HepG2 (cell line): ENCODE data around the gene PRSS1. TPM values are rescaled to one million over a fixed set of nuclear protein-coding genes. Genes with fewer than 3 reads are reported as not detected.

Experiments
- ATAC-seq: fragments of 200-7000 bp; cut with Tn5 transposase; 3 replicates; pipeline ENCODE4 v1.9.1; 2020; ENCODE audit warnings: mild to moderate bottlenecking, moderate library complexity
- BruUV-seq: library from RNA; stranded (reverse); fragments of 400-500 nt; replicated peaks from 2 replicates; lab custom pipeline; 2021; lab: Mats Ljungman, UMichigan
- CTCF ChIA-PET: fragments of 300-600 bp; formaldehyde crosslinking; extraction: SDS; loops from one replicate; lab custom pipeline; 2021; ENCODE audit warnings: low total read pairs, inconsistent platforms, low intra/inter-chr PET ratio; lab: Yijun Ruan, JAX
- POLR2A ChIA-PET: fragments of 350-600 bp; sonication (Branson Sonifier 250); formaldehyde crosslinking; loops from one replicate; lab custom pipeline; 2020; ENCODE audit warnings: antibody characterized with exemption, inconsistent platforms; lab: Yijun Ruan, JAX
- DNase-seq: peaks from one replicate; pipeline ENCODE4 v3.0.0-alpha.2; 2015; ENCODE audit warnings: low spot score
- FAIRE-seq: peaks from 3 replicates; lab custom pipeline; 2011; peaks lifted over from hg19 to GRCh38; lab: Jason Lieb, UNC
- H2AFZ ChIP-seq: one replicate; pipeline ENCODE4 v1.6.1; 2011; ENCODE audit warnings: low read length, inconsistent platforms
- H3K27ac ChIP-seq: fragments of 300-600 bp; 3 replicates; pipeline ENCODE4 v1.8.0; 2011; ENCODE audit warnings: mixed run types, mild to moderate bottlenecking, mixed read lengths, low read length, inconsistent platforms; ENCODE audit not compliant: insufficient read depth; ENCODE audit errors: extremely low read length
- H3K27me3 ChIP-seq, 2 experiments: fragments of 200-600 bp in 1 of 2; 2 replicates in 1 of 2; 3 replicates in 1 of 2; pipeline versions ENCODE4 v1.6.0 to v1.8.0; 2011; ENCODE audit warnings: low read length in 2 of 2, mild to moderate bottlenecking in 2 of 2, moderate library complexity in 2 of 2, inconsistent platforms in 1 of 2; ENCODE audit not compliant: insufficient read depth in 2 of 2, control insufficient read depth in 1 of 2
- H3K36me3 ChIP-seq, 2 experiments: fragments of 200-600 bp in 1 of 2; replicated peaks in 1 of 2; 2 replicates in 1 of 2; 3 replicates in 1 of 2; pipeline versions ENCODE4 v1.5.1 to v1.8.0; 2011; ENCODE audit warnings: low read length in 2 of 2, inconsistent platforms in 1 of 2; ENCODE audit not compliant: insufficient read depth in 2 of 2, control insufficient read depth in 1 of 2
- H3K4me1 ChIP-seq: 2 replicates; pipeline ENCODE4 v1.5.1; 2012; ENCODE audit warnings: low read length, inconsistent platforms; ENCODE audit not compliant: insufficient read depth
- H3K4me2 ChIP-seq: 2 replicates; pipeline ENCODE4 v1.6.0; 2011; ENCODE audit warnings: low read depth, low read length, inconsistent platforms
- H3K4me3 ChIP-seq, 3 experiments: fragments of 200-600 bp in 1 of 3; sonication (generic), shearing (Covaris generic) in 1 of 3; replicated peaks in 1 of 3; 2 replicates each; pipeline ENCODE4 v1.5.1; 2011 to 2016; ENCODE audit warnings: low read length in 3 of 3, inconsistent platforms in 2 of 3, low read depth in 2 of 3, mild to moderate bottlenecking in 2 of 3, control low read depth in 1 of 3, mixed read lengths in 1 of 3; ENCODE audit not compliant: insufficient read depth in 1 of 3
- H3K79me2 ChIP-seq: one replicate; pipeline ENCODE4 v1.6.1; 2011; ENCODE audit warnings: low read length, inconsistent platforms; ENCODE audit not compliant: insufficient read depth
- H3K9ac ChIP-seq: 2 replicates; pipeline ENCODE4 v1.6.0; 2011; ENCODE audit warnings: mild to moderate bottlenecking, low read depth, low read length, inconsistent platforms; ENCODE audit not compliant: insufficient read depth
- H3K9me3 ChIP-seq: 2 replicates; pipeline ENCODE4 v1.5.1; 2012; ENCODE audit warnings: mild to moderate bottlenecking, low read length
- H4K20me1 ChIP-seq: 2 replicates; pipeline ENCODE4 v1.6.0; 2011; ENCODE audit warnings: inconsistent platforms, mild to moderate bottlenecking, low read length, moderate library complexity; ENCODE audit not compliant: insufficient read depth
- NBN ChIP-seq: fragments of 450-650 bp; conservative IDR thresholded peaks from 2 replicates; pipeline ENCODE4 v1.6.1; 2017
- SMARCC2 ChIP-seq: fragments of 450-650 bp; IDR thresholded peaks from 2 replicates; pipeline ENCODE4 v1.6.1; 2017; ENCODE audit warnings: antibody characterized with exemption, mild to moderate bottlenecking
- U2AF1 ChIP-seq: fragments of 200-400 bp; formaldehyde crosslinking; optimal IDR thresholded peaks from 2 replicates; pipeline ENCODE3; 2017; ENCODE audit warnings: mild to moderate bottlenecking, low read depth, low read length
- ZKSCAN1 ChIP-seq: fragments of 150-350 bp; IDR thresholded peaks from 2 replicates; pipeline ENCODE4 v1.6.1; 2014; ENCODE audit warnings: low read length
- ZNF274 ChIP-seq: sonication (generic); formaldehyde crosslinking; IDR thresholded peaks from 2 replicates; pipeline ENCODE4 v1.5.1; 2020; ENCODE audit warnings: mild to moderate bottlenecking, missing genetic modification reagents
- ZNF460 ChIP-seq: sonication (generic); formaldehyde crosslinking; IDR thresholded peaks from 2 replicates; pipeline ENCODE4 v1.5.1; 2020; ENCODE audit warnings: missing genetic modification reagents, mild to moderate bottlenecking, borderline replicate concordance
- ZNF552 ChIP-seq: sonication (generic); formaldehyde crosslinking; IDR thresholded peaks from 2 replicates; pipeline ENCODE4 v1.9.0; 2022; ENCODE audit warnings: missing genetic modification reagents, mild to moderate bottlenecking, borderline replicate concordance
- ZNF781 ChIP-seq: sonication (generic); formaldehyde crosslinking; IDR thresholded peaks from 2 replicates; pipeline ENCODE4 v1.5.1; 2020; ENCODE audit warnings: borderline replicate concordance, mild to moderate bottlenecking, missing genetic modification reagents; ENCODE audit errors: not compliant biosample characterization
- WGBS: methylation state at CpG from one replicate; pipeline ENCODE4 v1.1.6; 2017; ENCODE audit warnings: low lambda C conversion rate; 5-methylcytosine and 5-hydroxymethylcytosine counted together
- in situ Hi-C: cut with HindIII; loops from 2 replicates; pipeline ENCODE4 v1.10.0; 2017; ENCODE audit warnings: low pct_unique_long_range_greater_than_20kb; ENCODE audit not compliant: extremely low pct_ligation_motif_present
- intact Hi-C: fragments of 100-400 bp; cut with micrococcal nuclease; formaldehyde crosslinking; loops from one replicate; pipeline ENCODE4 v1.10.0; 2022; ENCODE audit not compliant: unreplicated experiment
- polyA plus RNA-seq, 8 experiments: library from polyadenylated mRNA; depleted of rRNA in 3 of 8; stranded (reverse) in 7 of 8; unstranded in 1 of 8; fragments of >200 nt; fragmentation: Illumina TruSeq in 4 of 8; extraction: Trizol in 4 of 8; gene quantifications; 2 replicates each; pipeline versions ENCODE4 v1.2.1 to v1.2.3, GENCODE V29; 2011 to 2016; ENCODE audit warnings: low read depth in 4 of 8, missing spikeins in 1 of 8, mixed read lengths in 1 of 8; ENCODE audit not compliant: insufficient read depth in 1 of 8
- total RNA-seq, 5 experiments: library from RNA; depleted of rRNA; stranded (reverse); fragments of >200 nt; fragmentation: Illumina TruSeq; extraction: Trizol; gene quantifications; 2 replicates each; pipeline ENCODE4 v1.2.3, GENCODE V29; 2016; ENCODE audit warnings: low read depth in 1 of 5
- TF ChIP-seq, protein P1 (sequence below): sonication (generic); formaldehyde crosslinking; IDR thresholded peaks from 2 replicates; pipeline ENCODE4 v1.4.0; 2020; ENCODE audit warnings: mild to moderate bottlenecking, missing genetic modification reagents
- TF ChIP-seq, protein P2 (sequence below): IDR thresholded peaks from 2 replicates; pipeline ENCODE4 v1.6.1; 2018; ENCODE audit warnings: missing genetic modification reagents, mild to moderate bottlenecking, missing compliant biosample characterization
- TF ChIP-seq, protein P3 (sequence below): fragments of 450-650 bp; IDR thresholded peaks from 2 replicates; pipeline ENCODE4 v1.6.1; 2017; ENCODE audit warnings: mild to moderate bottlenecking

Gene PRSS1
- total and polyA plus RNA-seq, 2 of the 13 experiments (the other 11 are each of a cell fraction or from before 2014, with no cell fraction given): not detected

DNA sequence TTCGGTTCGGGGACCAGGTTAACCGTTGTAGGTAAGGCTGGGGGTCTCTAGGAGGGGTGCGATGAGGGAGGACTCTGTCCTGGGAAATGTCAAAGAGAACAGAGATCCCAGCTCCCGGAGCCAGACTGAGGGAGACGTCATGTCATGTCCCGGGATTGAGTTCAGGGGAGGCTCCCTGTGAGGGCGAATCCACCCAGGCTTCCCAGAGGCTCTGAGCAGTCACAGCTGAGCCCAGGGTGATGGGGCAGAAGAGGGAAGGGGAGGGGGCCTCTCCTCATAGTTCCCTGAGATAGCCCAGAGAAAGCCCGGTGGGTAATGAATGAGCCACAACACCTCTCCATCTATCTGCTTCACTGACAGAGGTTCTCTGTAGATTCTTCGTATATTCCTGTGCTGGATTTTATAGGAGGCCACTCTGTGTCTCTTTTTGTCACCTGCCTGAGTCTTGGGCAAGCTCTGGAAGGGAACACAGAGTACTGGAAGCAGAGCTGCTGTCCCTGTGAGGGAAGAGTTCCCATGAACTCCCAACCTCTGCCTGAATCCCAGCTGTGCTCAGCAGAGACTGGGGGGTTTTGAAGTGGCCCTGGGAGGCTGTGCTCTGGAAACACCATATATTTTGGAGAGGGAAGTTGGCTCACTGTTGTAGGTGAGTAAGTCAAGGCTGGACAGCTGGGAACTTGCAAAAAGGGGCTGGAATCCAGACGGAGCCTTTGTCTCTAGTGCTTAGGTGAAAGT, 37.9 kb downstream of the PRSS1 start:
- ChIA-PET POLR2A (no interaction called here), CTCF (no interaction called here)
- WGBS: 0% methylated on average over 8 of the region's 11 CpGs
- no peak for TF ChIP-seq ZNF274
- DNase-seq (no peak), FAIRE-seq (no peak), ATAC-seq (no peak)
- H3K27ac ChIP-seq: no peak overlapping the region
- no peaks in the 10 kb centered on the region for H3K36me3 ChIP-seq
- no peaks in the 10 kb centered on the region for H4K20me1 ChIP-seq
- H3K27me3 ChIP-seq: peaks cover 0 to 17% of the 10 kb centered on the region in 2 experiments; a peak in 4 of 5 replicates
- no peak overlapping the region for H3K4me3 ChIP-seq
- no peak overlapping the region for H2AFZ ChIP-seq
- no peaks in the 10 kb centered on the region for H3K79me2 ChIP-seq
- no peaks in the 10 kb centered on the region for H3K9me3 ChIP-seq
- BruUV-seq: no TSS peak
- in situ Hi-C loops (no loop called here), intact Hi-C loops (no loop called here)
- H3K4me1 ChIP-seq: no peaks in the 10 kb centered on the region
- H3K4me2 ChIP-seq: no peak overlapping the region
- H3K9ac ChIP-seq: no peak overlapping the region

DNA sequence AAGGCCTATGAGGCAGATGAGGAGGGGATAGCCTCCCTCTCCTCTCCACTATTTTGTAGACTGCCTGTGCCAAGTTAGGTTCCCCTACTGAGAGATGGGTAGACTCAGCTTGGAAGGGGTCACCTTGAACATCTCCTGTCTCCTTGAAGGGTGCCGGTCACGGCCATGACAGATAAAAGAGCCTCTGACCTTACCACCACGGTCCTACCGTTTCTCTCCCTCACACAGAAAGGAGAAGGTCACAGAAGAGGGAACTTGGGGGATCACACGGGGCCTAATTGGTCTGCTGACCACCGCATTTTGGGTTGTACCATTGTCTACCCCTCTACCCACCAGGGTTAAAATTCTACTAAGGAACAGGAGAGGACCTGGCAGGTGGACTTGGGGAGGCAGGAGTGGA, 38.5 kb downstream of the PRSS1 start:
- in situ Hi-C loops: no loop called here
- no TSS peak for BruUV-seq
- FAIRE-seq (no peak), DNase-seq (no peak), ATAC-seq (no peak)
- ChIA-PET POLR2A (no interaction called here), CTCF (no interaction called here)
- H3K4me3 ChIP-seq: no peak overlapping the region
- H3K9me3 ChIP-seq: no peaks in the 10 kb centered on the region
- H3K27ac ChIP-seq: no peak overlapping the region
- no peaks in the 10 kb centered on the region for H3K36me3 ChIP-seq
- no peak overlapping the region for H3K9ac ChIP-seq
- no peaks in the 10 kb centered on the region for H4K20me1 ChIP-seq
- H3K27me3 ChIP-seq: peaks cover 0 to 17% of the 10 kb centered on the region in 2 experiments; a peak in 4 of 5 replicates
- WGBS: 0% methylated on average over 1 of the region's 6 CpGs
- H3K4me2 ChIP-seq: no peak overlapping the region
- intact Hi-C loops: no loop called here
- H2AFZ ChIP-seq: no peak overlapping the region
- no peaks in the 10 kb centered on the region for H3K79me2 ChIP-seq
- TF ChIP-seq, protein P1, sequence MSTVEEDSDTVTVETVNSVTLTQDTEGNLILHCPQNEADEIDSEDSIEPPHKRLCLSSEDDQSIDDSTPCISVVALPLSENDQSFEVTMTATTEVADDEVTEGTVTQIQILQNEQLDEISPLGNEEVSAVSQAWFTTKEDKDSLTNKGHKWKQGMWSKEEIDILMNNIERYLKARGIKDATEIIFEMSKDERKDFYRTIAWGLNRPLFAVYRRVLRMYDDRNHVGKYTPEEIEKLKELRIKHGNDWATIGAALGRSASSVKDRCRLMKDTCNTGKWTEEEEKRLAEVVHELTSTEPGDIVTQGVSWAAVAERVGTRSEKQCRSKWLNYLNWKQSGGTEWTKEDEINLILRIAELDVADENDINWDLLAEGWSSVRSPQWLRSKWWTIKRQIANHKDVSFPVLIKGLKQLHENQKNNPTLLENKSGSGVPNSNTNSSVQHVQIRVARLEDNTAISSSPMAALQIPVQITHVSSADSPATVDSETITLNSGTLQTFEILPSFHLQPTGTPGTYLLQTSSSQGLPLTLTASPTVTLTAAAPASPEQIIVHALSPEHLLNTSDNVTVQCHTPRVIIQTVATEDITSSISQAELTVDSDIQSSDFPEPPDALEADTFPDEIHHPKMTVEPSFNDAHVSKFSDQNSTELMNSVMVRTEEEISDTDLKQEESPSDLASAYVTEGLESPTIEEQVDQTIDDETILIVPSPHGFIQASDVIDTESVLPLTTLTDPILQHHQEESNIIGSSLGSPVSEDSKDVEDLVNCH: no peak
- TF ChIP-seq, protein P2, sequence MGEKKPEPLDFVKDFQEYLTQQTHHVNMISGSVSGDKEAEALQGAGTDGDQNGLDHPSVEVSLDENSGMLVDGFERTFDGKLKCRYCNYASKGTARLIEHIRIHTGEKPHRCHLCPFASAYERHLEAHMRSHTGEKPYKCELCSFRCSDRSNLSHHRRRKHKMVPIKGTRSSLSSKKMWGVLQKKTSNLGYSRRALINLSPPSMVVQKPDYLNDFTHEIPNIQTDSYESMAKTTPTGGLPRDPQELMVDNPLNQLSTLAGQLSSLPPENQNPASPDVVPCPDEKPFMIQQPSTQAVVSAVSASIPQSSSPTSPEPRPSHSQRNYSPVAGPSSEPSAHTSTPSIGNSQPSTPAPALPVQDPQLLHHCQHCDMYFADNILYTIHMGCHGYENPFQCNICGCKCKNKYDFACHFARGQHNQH: no peak
- TF ChIP-seq U2AF1 (no peak), ZNF460 (CRISPR knock-in tag) (no peak), SMARCC2 (no peak), ZNF552 (no peak), NBN (no peak), ZKSCAN1 (no peak), ZNF781 (CRISPR knock-in tag) (no peak)
- TF ChIP-seq, protein P3, sequence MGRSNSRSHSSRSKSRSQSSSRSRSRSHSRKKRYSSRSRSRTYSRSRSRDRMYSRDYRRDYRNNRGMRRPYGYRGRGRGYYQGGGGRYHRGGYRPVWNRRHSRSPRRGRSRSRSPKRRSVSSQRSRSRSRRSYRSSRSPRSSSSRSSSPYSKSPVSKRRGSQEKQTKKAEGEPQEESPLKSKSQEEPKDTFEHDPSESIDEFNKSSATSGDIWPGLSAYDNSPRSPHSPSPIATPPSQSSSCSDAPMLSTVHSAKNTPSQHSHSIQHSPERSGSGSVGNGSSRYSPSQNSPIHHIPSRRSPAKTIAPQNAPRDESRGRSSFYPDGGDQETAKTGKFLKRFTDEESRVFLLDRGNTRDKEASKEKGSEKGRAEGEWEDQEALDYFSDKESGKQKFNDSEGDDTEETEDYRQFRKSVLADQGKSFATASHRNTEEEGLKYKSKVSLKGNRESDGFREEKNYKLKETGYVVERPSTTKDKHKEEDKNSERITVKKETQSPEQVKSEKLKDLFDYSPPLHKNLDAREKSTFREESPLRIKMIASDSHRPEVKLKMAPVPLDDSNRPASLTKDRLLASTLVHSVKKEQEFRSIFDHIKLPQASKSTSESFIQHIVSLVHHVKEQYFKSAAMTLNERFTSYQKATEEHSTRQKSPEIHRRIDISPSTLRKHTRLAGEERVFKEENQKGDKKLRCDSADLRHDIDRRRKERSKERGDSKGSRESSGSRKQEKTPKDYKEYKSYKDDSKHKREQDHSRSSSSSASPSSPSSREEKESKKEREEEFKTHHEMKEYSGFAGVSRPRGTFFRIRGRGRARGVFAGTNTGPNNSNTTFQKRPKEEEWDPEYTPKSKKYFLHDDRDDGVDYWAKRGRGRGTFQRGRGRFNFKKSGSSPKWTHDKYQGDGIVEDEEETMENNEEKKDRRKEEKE: no peak
- H3K4me1 ChIP-seq: no peaks in the 10 kb centered on the region
